CD1c-positive myeloid dendritic cell (primary cell): ENCODE results near the gene U2SURP.

Experiments
- DNase-seq: peaks from one replicate; pipeline ENCODE4 v3.0.0-alpha.2; 2016; ENCODE audit errors: extremely low spot score

Gene U2SURP

GRCh38 chr3:143101792-143102381 lies 100.5 kb downstream of the U2SURP start:
- no peak for DNase-seq

- DNase-seq = no peak
Observed at GRCh38 chr3:143103652-143104051, 102.3 kb downstream of the U2SURP start.

- DNase-seq = no peak
Observed at GRCh38 chr3:143105170-143105569, 103.8 kb downstream of the U2SURP start.

DNA sequence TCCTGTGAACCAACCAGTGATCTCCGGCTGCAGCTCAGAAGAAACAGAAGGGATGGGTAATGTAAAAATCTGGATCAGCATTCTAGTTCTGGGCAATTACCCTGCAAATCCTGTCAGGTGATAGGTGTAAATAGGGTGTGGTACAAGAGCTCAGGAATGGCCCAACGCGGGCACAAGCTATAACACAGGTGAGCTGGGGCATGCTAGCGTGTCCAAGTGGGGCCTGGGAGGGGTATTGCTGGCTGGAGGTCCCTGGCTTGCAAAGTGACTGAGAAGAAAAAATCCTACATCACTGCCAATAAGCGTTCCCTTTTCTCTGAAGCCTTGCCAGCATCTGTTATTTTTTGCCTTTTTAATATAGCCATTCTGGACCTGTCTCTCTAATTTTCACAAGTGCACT lies 108.5 kb downstream of the U2SURP start:
- DNase-seq = no peak
